ENCODE data around the gene TYSND1.

DNA sequence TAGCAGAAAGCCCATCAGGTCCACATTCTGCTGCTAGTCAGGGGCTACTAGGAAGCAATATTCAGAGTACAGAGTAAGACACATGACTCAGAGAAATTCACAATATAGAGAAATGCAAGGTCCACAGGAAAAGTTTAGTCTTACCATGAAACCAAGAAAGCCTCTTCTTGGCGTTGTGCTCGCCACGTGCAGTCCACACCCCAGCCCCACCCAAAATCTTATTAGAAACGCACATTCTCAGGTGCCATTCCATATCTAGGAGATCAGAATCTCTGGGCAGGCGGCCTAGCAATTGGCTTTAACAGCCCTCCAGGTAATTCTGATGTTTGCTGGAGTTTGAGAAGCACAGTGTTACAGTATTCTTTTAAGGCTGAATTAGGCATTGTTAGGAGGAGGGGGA, 39.6 kb upstream of the TYSND1 start:
- TF ChIP-seq, protein P1, sequence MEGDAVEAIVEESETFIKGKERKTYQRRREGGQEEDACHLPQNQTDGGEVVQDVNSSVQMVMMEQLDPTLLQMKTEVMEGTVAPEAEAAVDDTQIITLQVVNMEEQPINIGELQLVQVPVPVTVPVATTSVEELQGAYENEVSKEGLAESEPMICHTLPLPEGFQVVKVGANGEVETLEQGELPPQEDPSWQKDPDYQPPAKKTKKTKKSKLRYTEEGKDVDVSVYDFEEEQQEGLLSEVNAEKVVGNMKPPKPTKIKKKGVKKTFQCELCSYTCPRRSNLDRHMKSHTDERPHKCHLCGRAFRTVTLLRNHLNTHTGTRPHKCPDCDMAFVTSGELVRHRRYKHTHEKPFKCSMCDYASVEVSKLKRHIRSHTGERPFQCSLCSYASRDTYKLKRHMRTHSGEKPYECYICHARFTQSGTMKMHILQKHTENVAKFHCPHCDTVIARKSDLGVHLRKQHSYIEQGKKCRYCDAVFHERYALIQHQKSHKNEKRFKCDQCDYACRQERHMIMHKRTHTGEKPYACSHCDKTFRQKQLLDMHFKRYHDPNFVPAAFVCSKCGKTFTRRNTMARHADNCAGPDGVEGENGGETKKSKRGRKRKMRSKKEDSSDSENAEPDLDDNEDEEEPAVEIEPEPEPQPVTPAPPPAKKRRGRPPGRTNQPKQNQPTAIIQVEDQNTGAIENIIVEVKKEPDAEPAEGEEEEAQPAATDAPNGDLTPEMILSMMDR (IDR thresholded peaks at IDR 0.05; ENCODE audit: low read depth, low read length, poor library complexity, severe bottlenecking) = no peak
- TF ChIP-seq EZH2phosphoT487 (IDR thresholded peaks at IDR 0.05; ENCODE audit: borderline replicate concordance, low read length) = no peak

Data from DOHH2 (cell line).